K562 (cell line): ENCODE results near the gene CHEK2. TPM values are rescaled to one million over a fixed set of nuclear protein-coding genes. Genes with fewer than 3 reads are reported as not detected.

Experiments used
- BRF1 ChIP-seq: IDR thresholded peaks from 3 replicates; pipeline ENCODE4 v1.6.1; 2011; ENCODE audit warnings: borderline replicate concordance, mild to moderate bottlenecking; ENCODE audit not compliant: insufficient read length; ENCODE audit errors: extremely low read depth
- CSDE1 ChIP-seq, 2 experiments: fragments of 450-650 bp; IDR thresholded peaks; 2 replicates each; pipeline ENCODE4 v1.6.1; 2016; ENCODE audit warnings: mild to moderate bottlenecking in 1 of 2
- CXXC5 ChIP-seq: fragments of 250-450 bp; sonication (Bioruptor Pico); IDR thresholded peaks from 2 replicates; pipeline ENCODE4 v1.8.0; 2022; ENCODE audit warnings: inconsistent platforms, mild to moderate bottlenecking, moderate library complexity
- EZH2 ChIP-seq: IDR thresholded peaks from 2 replicates; pipeline ENCODE4 v1.6.1; 2012; ENCODE audit warnings: low read depth, mild to moderate bottlenecking, inconsistent platforms, low read length, borderline replicate concordance
- FOXK2 ChIP-seq, 2 experiments: fragments of 450-650 bp; IDR thresholded peaks in 1 of 2; conservative IDR thresholded peaks in 1 of 2; 2 replicates each; pipeline ENCODE4 v1.6.1; 2016; ENCODE audit warnings: low read depth in 2 of 2, mild to moderate bottlenecking in 1 of 2
- HNRNPH1 ChIP-seq: fragments of 200-400 bp; formaldehyde crosslinking; optimal IDR thresholded peaks from 2 replicates; pipeline ENCODE3; 2017; ENCODE audit warnings: low read depth, mild to moderate bottlenecking, low read length, moderate library complexity
- ILK ChIP-seq: fragments of 450-650 bp; IDR thresholded peaks from 2 replicates; pipeline ENCODE4 v1.6.1; 2016; ENCODE audit warnings: missing genetic modification characterization, low read depth, mild to moderate bottlenecking, missing compliant biosample characterization, moderate library complexity, borderline replicate concordance
- MAFG ChIP-seq: fragments of 450-650 bp; conservative IDR thresholded peaks from 2 replicates; pipeline ENCODE4 v1.6.1; 2016; ENCODE audit warnings: missing genetic modification characterization, missing compliant biosample characterization
- MBD2 ChIP-seq: sonication (generic); IDR thresholded peaks from 2 replicates; pipeline ENCODE4 v1.6.1; 2016; ENCODE audit warnings: low read depth, borderline replicate concordance
- MEF2D ChIP-seq: conservative IDR thresholded peaks from 2 replicates; pipeline ENCODE4 v1.6.1; 2016; ENCODE audit warnings: low read depth, missing genetic modification characterization, missing compliant biosample characterization
- MIER1 ChIP-seq: fragments of 450-650 bp; IDR thresholded peaks from 2 replicates; pipeline ENCODE4 v1.6.1; 2016; ENCODE audit warnings: antibody characterized with exemption, mild to moderate bottlenecking, low read depth
- MTA1 ChIP-seq: fragments of 450-650 bp; IDR thresholded peaks from 2 replicates; pipeline ENCODE4 v1.6.1; 2017; ENCODE audit warnings: borderline replicate concordance
- MYBL2 ChIP-seq, 2 experiments: fragments of 450-650 bp in 1 of 2; sonication (generic) in 1 of 2; formaldehyde crosslinking in 1 of 2; IDR thresholded peaks; 2 replicates each; pipeline versions ENCODE4 v1.6.1 to v1.8.1; 2017 to 2022; ENCODE audit warnings: borderline replicate concordance in 1 of 2, inconsistent platforms in 1 of 2, low read depth in 1 of 2, mild to moderate bottlenecking in 1 of 2, missing genetic modification reagents in 1 of 2, moderate library complexity in 1 of 2
- NCOA1 ChIP-seq: fragments of 450-650 bp; IDR thresholded peaks from 2 replicates; pipeline ENCODE4 v1.6.1; 2016; ENCODE audit warnings: low read depth
- NFE2L1 ChIP-seq: fragments of 450-650 bp; IDR thresholded peaks from 2 replicates; pipeline ENCODE4 v1.6.1; 2016; ENCODE audit warnings: missing genetic modification characterization, low read depth, mild to moderate bottlenecking, missing compliant biosample characterization, moderate library complexity, borderline replicate concordance
- NFIC ChIP-seq: fragments of 450-650 bp; IDR thresholded peaks from 2 replicates; pipeline ENCODE4 v1.6.1; 2017; ENCODE audit warnings: mild to moderate bottlenecking, inconsistent platforms
- NFIX ChIP-seq: fragments of 250-450 bp; sonication (Bioruptor Pico); IDR thresholded peaks from 2 replicates; pipeline ENCODE4 v1.4.0; 2020; ENCODE audit warnings: low read depth, mild to moderate bottlenecking, moderate library complexity
- NFRKB ChIP-seq: fragments of 450-650 bp; IDR thresholded peaks from 2 replicates; pipeline ENCODE4 v1.6.1; 2016; ENCODE audit warnings: low read depth
- POLR3A ChIP-seq: IDR thresholded peaks from 2 replicates; pipeline ENCODE4 v1.6.1; 2011; ENCODE audit warnings: borderline replicate concordance, mild to moderate bottlenecking, moderate library complexity; ENCODE audit not compliant: insufficient read length, insufficient read depth; ENCODE audit errors: extremely low read depth
- RBM39 ChIP-seq: fragments of 200-400 bp; formaldehyde crosslinking; optimal IDR thresholded peaks from 2 replicates; pipeline ENCODE3; 2018; ENCODE audit warnings: low read depth, low read length
- SIN3B ChIP-seq: fragments of 450-650 bp; IDR thresholded peaks from 2 replicates; pipeline ENCODE4 v1.6.1; 2017; ENCODE audit warnings: low read depth, mild to moderate bottlenecking, moderate library complexity
- SP1 ChIP-seq: sonication (generic); formaldehyde crosslinking; IDR thresholded peaks from 2 replicates; pipeline ENCODE4 v1.8.1; 2022; ENCODE audit warnings: mild to moderate bottlenecking, missing genetic modification reagents
- SRF ChIP-seq, 2 experiments: fragments of 250-450, 450-650 bp in 1 of 2; sonication (Bioruptor Pico) in 1 of 2; sonication (generic) in 1 of 2; formaldehyde crosslinking; IDR thresholded peaks; 2 replicates each; pipeline versions ENCODE4 v1.5.0 to v1.5.1; 2020 to 2022; ENCODE audit warnings: mild to moderate bottlenecking in 1 of 2, missing genetic modification reagents in 1 of 2
- STAT5B ChIP-seq: fragments of 250-450 bp; sonication (Bioruptor Pico); IDR thresholded peaks from 2 replicates; pipeline ENCODE4 v1.8.0; 2021; ENCODE audit warnings: mild to moderate bottlenecking, inconsistent platforms
- THRA ChIP-seq: fragments of 450-650 bp; IDR thresholded peaks from 2 replicates; pipeline ENCODE4 v1.6.1; 2017; ENCODE audit warnings: mild to moderate bottlenecking, moderate library complexity
- ZBTB5 ChIP-seq: fragments of 450-650 bp; IDR thresholded peaks from 2 replicates; pipeline ENCODE4 v1.6.1; 2017; ENCODE audit warnings: antibody characterized with exemption
- ZNF146 ChIP-seq: IDR thresholded peaks from one replicate; pipeline ENCODE4 v1.6.1; 2018; ENCODE audit warnings: missing compliant biosample characterization; ENCODE audit not compliant: unreplicated experiment
- polyA plus RNA-seq, 8 experiments: library from polyadenylated mRNA; depleted of rRNA in 4 of 8; stranded (reverse) in 5 of 8; unstranded in 3 of 8; fragments of >200 nt; fragmentation: Nextera tagmentation in 2 of 8; fragmentation: Illumina TruSeq in 1 of 8; extraction: Ambion mirVana in 2 of 8; extraction: Trizol in 1 of 8; gene quantifications; 2 replicates each; pipeline versions ENCODE4 v1.2.1 to v1.2.3, GENCODE V29; 2011 to 2014; ENCODE audit warnings: inconsistent platforms in 1 of 8, missing spikeins in 1 of 8
- total RNA-seq, 7 experiments: library from RNA; depleted of rRNA in 6 of 7; stranded (reverse); fragments of >200 nt in 6 of 7; fragmentation: Illumina TruSeq in 2 of 7; extraction: Trizol in 2 of 7; gene quantifications; 2 replicates each; pipeline versions ENCODE4 v1.2.1 to v1.2.3, GENCODE V29; 2011 to 2021; ENCODE audit warnings: low replicate concordance in 1 of 7

The CHEK2 gene
- total and polyA plus RNA-seq, 9 of the 15 experiments (the other 6 are each of a cell fraction or from before 2014, with no cell fraction given), result 28.7 to 102 (median 58.0) TPM

GRCh38 chr22:28772633-28773460 is 31.2 kb upstream of the CHEK2 start, which contains the start of gene CCDC117 (continued):
- TF ChIP-seq NFE2L1 (tag) (no peak), FOXK2 (conservative IDR thresholded peaks at IDR 0.05 in 1 of 2, IDR thresholded peaks at IDR 0.05 in 1 of 2; ENCODE audit: low read depth in 2 of 2) (no peak), SP1 (no peak), RBM39 (no peak), ZBTB5 (no peak), SIN3B (peak; percentile 58), NFIC (no peak), NFIX (CRISPR knock-in tag) (no peak), SRF (CRISPR knock-in tag; IDR thresholded peaks at IDR 0.05) (no peak), NCOA1 (no peak), MYBL2 (IDR thresholded peaks at IDR 0.05; ENCODE audit: low read depth) (no peak), MYBL2 (CRISPR knock-in tag; IDR thresholded peaks at IDR 0.05; ENCODE audit: borderline replicate concordance) (no peak), ZNF146 (CRISPR knock-in tag) (no peak), POLR3A (no peak), THRA (no peak), MAFG (tag) (no peak), CSDE1 (IDR thresholded peaks at IDR 0.05) (no peak), EZH2 (no peak), MEF2D (tag) (no peak), ILK (tag) (no peak), BRF1 (no peak), NFRKB (no peak), HNRNPH1 (no peak), CXXC5 (CRISPR knock-in tag) (peak; percentile 66), MIER1 (no peak), STAT5B (CRISPR knock-in tag) (no peak), MBD2 (peak; percentile 73), MTA1 (no peak)
